ENCODE measurements around the gene RNF126.
A peak's percentile ranks its signal among the peaks of the same experiment; 100 is the strongest.
"Not testable (repeated sequence)": the region's sequence is repeated elsewhere in the genome, so short reads cannot be mapped to it uniquely, and the experiment has no call there.

RNF126 gene

GRCh38 chr19:662962-663681 is at the start of gene RNF126:
Gene RNF126 (minus strand): TSS chr19:663214. CDS start chr19:663121, 93 bp downstream.
- peak; percentile 93 to 94 for DNase-seq

GRCh38 chr19:711254-711653 is 48.2 kb upstream of the RNF126 start:
- DNase-seq, result no peak

- DNase-seq, result no peak
These were observed 47.8 kb upstream of the RNF126 start for GRCh38 chr19:710767-711166.

GRCh38 chr19:709965-710571 is 47.1 kb upstream of the RNF126 start:
- DNase-seq, result no peak

GRCh38 chr19:709196-709964 is 46.4 kb upstream of the RNF126 start:
- no peak for DNase-seq

- DNase-seq, result no peak
These were observed 45.4 kb upstream of the RNF126 start, which contains the start of gene PALM for GRCh38 chr19:708154-709143. Gene PALM (plus strand): TSS chr19:708935. CDS start chr19:709147, 212 bp downstream.

GRCh38 chr19:704447-704741 is 41.4 kb upstream of the RNF126 start:
- no peak for DNase-seq

GRCh38 chr19:703651-704446 is 40.8 kb upstream of the RNF126 start:
- peak; percentile 61 to 76 for DNase-seq

- DNase-seq, result no peak
These were observed 40.3 kb upstream of the RNF126 start for GRCh38 chr19:703329-703650.

- not testable (repeated sequence) for DNase-seq
These were observed 39.8 kb upstream of the RNF126 start for GRCh38 chr19:702847-703246.

GRCh38 chr19:699885-700284 is 36.9 kb upstream of the RNF126 start:
- not testable (repeated sequence) for DNase-seq

GRCh38 chr19:698529-698928 is 35.5 kb upstream of the RNF126 start:
- DNase-seq, result not testable (repeated sequence)

GRCh38 chr19:695352-695949 is 32.4 kb upstream of the RNF126 start, which contains the start of gene PRSS57:
Gene PRSS57 (minus strand): TSS chr19:695452. CDS start chr19:695430, 22 bp downstream.
- DNase-seq, result no peak

GRCh38 chr19:694481-695351 is 31.7 kb upstream of the RNF126 start:
- DNase-seq, result no peak

GRCh38 chr19:690203-690602 is 27.2 kb upstream of the RNF126 start:
- DNase-seq, result no peak

- DNase-seq, result no peak
These were observed 26.0 kb upstream of the RNF126 start for GRCh38 chr19:688992-689391.

- no peak for DNase-seq
These were observed 25.2 kb upstream of the RNF126 start for GRCh38 chr19:688214-688613.

- no peak for DNase-seq
These were observed 24.7 kb upstream of the RNF126 start for GRCh38 chr19:687569-688166.

GRCh38 chr19:686589-687297 is 23.7 kb upstream of the RNF126 start:
- DNase-seq, result no peak

Data from stimulated activated CD4-positive, alpha-beta T cell treated with anti-CD3 and anti-CD28 coated beads, Interleukin-2, amount 100 ng/mL, for 24 hours (primary cell).